ENCODE measurements around the gene ADIPOQ. TPM values are rescaled to one million over a fixed set of nuclear protein-coding genes. Genes with fewer than 3 reads are reported as not detected.
"Not testable (repeated sequence)": the region's sequence is repeated elsewhere in the genome, so short reads cannot be mapped to it uniquely, and the experiment has no call there.

ADIPOQ gene
- total and polyA plus RNA-seq, 8 donors: 0.03 to 0.10 (median 0.06) TPM; not detected in 4

- Histone ChIP-seq H3K27me3 (no peaks in the 10 kb centered on the region), H3K27ac (no peak overlapping the region), H3K4me1 (peaks cover 0 to 11% of the 10 kb centered on the region in 2 donors), H3K36me3 (no peaks in the 10 kb centered on the region), H3K9me3 (no peaks in the 10 kb centered on the region), H3K4me3 (no peak overlapping the region)
- ATAC-seq (no peak), DNase-seq (no peak)
- no peak for TF ChIP-seq CTCF (IDR thresholded peaks at IDR 0.05)
- intact Hi-C loops (cut with DNase I): no loop called here
Observed at GRCh38 chr3:186869253-186870100, 27.0 kb downstream of the ADIPOQ start.

- H3K36me3 ChIP-seq: no peaks in the 10 kb centered on the region
- ATAC-seq (no peak), DNase-seq (no peak)
- H3K27ac ChIP-seq: no peak overlapping the region
- no peaks in the 10 kb centered on the region for H3K27me3 ChIP-seq
- no peak overlapping the region for H3K4me3 ChIP-seq
- no peak for TF ChIP-seq CTCF (IDR thresholded peaks at IDR 0.05)
- H3K9me3 ChIP-seq: no peaks in the 10 kb centered on the region
- intact Hi-C loops (cut with DNase I): no loop called here
- peaks cover 0 to 11% of the 10 kb centered on the region in 2 donors for H3K4me1 ChIP-seq
Observed at GRCh38 chr3:186870421-186871201, 28.1 kb downstream of the ADIPOQ start.

GRCh38 chr3:186871403-186871924 is 29.0 kb downstream of the ADIPOQ start:
- H3K27ac ChIP-seq: no peak overlapping the region
- no peak for ATAC-seq
- intact Hi-C loops (cut with DNase I): no loop called here

GRCh38 chr3:186873796-186874195 is 31.3 kb downstream of the ADIPOQ start:
- H3K36me3 ChIP-seq; H3K4me3 ChIP-seq; intact Hi-C loops (cut with DNase I); H3K9me3 ChIP-seq; ATAC-seq; H3K27me3 ChIP-seq; H3K27ac ChIP-seq: not testable (repeated sequence)
- H3K4me1 ChIP-seq: peaks cover 0 to 11% of the 10 kb centered on the region in 2 donors
- DNase-seq: peak in 1 of 4 donors; percentile 47

More at GRCh38 chr3:186871403-186871924, 29.0 kb downstream of the ADIPOQ start:
- TF ChIP-seq CTCF (IDR thresholded peaks at IDR 0.05): no peak
- Histone ChIP-seq H3K36me3 (no peaks in the 10 kb centered on the region), H3K27me3 (no peaks in the 10 kb centered on the region), H3K9me3 (no peaks in the 10 kb centered on the region), H3K4me3 (no peak overlapping the region), H3K4me1 (peaks cover 0 to 11% of the 10 kb centered on the region in 2 donors)
- DNase-seq: no peak

GRCh38 chr3:186874216-186874615 is 31.7 kb downstream of the ADIPOQ start:
- DNase-seq: peak in 1 of 4 donors; percentile 18
- ATAC-seq; H3K27ac ChIP-seq; H3K36me3 ChIP-seq; H3K4me3 ChIP-seq; H3K27me3 ChIP-seq; H3K9me3 ChIP-seq; intact Hi-C loops (cut with DNase I): not testable (repeated sequence)
- peaks cover 0 to 11% of the 10 kb centered on the region in 2 donors for H3K4me1 ChIP-seq

GRCh38 chr3:186874841-186875240 is 32.3 kb downstream of the ADIPOQ start:
- ATAC-seq; DNase-seq; intact Hi-C loops (cut with DNase I): not testable (repeated sequence)

More at GRCh38 chr3:186874841-186875240, 32.3 kb downstream of the ADIPOQ start:
- not testable (repeated sequence) for H3K4me3 ChIP-seq, H3K36me3 ChIP-seq, H3K27me3 ChIP-seq, H3K27ac ChIP-seq, H3K9me3 ChIP-seq
- H3K4me1 ChIP-seq: peaks cover 0 to 11% of the 10 kb centered on the region in 2 donors
